ENCODE results near the gene SELENOW.
A peak's percentile ranks its signal among the peaks of the same experiment; 100 is the strongest.
"Not testable (repeated sequence)": the region's sequence is repeated elsewhere in the genome, so short reads cannot be mapped to it uniquely, and the experiment has no call there.

SELENOW gene

GRCh38 chr19:47787307-47787706 is 8.8 kb downstream of the SELENOW start:
- not testable (repeated sequence) for DNase-seq

DNA sequence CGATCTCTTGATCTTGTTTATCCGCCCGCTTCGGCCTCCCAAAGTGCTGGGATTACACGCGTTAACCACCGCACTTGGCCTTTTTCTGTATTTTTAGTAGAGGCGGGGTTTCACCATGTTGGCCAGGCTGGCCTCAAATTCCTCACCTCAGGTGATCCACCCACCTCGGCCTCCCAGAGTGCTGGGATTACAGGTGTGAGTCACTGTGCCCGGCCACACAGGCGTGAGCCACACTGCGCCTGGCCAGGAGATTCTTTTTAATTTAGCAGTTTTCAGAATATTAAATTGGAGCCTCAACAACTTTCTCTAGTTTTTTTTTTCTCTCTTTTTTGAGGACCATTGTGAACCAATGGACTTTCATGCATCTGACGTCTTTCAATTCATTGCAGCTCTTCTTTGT is 11.3 kb downstream of the SELENOW start:
- DNase-seq: not testable (repeated sequence)

DNA sequence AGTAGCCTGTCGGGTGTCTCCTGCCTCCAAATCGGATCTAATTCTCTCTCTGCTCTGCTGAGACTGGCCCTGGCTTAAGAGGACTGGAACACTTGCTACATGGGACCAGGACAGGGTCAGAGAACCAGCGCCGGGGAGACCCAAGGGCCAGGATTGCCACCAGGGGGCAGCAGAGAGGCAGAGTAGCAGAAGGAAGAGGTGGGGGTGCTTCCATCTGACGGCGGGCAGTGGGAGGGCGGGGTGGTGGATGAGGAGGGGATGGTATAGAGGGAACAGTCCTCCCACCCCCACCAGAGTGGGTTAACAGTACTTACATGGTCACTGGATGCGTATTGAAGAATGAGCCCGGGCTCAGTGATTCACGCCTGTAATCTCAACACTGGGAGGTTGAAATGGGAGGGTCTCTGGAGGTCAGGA is 11.9 kb downstream of the SELENOW start:
- DNase-seq: peak; percentile 59 to 85 (median 70)

DNA sequence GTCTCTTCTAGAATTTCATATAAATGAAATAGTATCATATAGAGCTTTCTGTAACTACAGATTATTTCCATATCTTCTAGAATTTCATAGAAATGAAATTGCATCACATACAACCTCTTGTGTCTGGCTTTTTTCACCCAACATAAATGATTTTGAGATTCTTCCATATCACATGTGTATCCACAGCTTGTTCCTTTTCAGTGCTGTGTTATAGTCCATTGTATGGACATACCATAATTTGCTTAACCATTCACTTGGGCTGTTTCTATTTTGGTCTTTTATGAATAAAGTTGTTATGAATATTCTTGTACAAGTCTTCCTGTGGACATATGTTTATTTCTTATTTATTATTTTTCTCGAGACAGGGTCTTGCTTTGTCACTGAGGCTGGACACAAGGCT is 14.1 kb downstream of the SELENOW start:
- DNase-seq: no peak

DNA sequence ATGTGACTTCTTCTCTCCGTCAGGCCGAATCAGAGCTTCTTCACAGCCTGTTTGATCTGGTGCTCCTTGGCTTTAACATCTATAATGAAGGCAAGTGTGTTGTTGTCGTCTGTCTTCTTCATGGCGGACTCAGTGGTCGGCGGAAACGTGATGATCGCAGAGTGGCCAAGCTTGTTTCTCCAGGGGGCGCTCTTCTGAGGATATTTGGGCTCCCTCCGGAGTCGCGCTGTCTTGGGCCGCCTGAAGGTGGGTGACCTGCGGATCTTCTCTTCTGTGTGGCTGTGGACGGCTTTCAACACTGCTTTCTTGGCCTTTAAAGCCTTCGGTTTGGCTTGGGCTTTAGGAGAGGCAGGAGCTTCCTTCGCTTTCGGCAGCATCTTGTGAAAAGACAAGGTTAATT is 16.0 kb downstream of the SELENOW start:
- DNase-seq: no peak

GRCh38 chr19:47796785-47797184 is 18.3 kb downstream of the SELENOW start:
- no peak for DNase-seq

- no peak for DNase-seq
Measured at GRCh38 chr19:47797996-47798903, 19.7 kb downstream of the SELENOW start.

DNA sequence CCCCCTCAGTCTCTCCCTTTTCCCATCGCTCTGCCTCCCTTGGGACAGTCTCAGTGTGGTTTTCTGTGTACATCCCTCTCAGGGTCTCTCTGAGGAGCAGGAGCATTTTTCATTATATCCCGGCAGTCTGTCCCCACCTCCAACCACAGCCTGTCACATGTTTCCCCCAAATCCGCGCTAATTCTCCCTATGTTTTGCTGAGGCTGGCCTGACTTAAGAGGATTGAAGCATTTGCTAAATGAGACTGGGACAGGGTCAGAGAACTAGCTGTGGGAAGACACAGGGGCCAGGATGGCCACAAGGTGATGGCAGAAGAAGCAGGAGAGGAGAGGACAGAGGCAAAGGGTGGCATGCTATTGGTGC is 20.4 kb downstream of the SELENOW start:
- DNase-seq: no peak

DNA sequence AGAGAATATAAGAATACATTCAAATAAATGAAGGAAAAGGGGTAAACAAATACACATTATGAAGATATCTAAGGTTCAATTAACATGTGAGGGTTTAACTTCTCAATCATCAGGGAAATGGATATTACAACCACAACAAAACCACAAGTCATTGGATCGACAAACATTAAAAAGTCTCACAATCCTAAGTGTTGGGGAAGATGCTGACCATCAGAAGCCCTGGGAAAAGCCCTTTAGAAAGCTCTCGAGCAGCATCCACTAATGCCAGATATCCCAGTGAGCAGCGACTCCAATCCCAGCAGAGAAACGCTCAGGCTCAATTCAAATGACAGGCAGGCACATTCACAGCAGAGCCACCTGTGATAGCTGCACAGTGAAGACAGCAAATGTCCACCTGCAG is 22.8 kb downstream of the SELENOW start:
- no peak for DNase-seq

DNA sequence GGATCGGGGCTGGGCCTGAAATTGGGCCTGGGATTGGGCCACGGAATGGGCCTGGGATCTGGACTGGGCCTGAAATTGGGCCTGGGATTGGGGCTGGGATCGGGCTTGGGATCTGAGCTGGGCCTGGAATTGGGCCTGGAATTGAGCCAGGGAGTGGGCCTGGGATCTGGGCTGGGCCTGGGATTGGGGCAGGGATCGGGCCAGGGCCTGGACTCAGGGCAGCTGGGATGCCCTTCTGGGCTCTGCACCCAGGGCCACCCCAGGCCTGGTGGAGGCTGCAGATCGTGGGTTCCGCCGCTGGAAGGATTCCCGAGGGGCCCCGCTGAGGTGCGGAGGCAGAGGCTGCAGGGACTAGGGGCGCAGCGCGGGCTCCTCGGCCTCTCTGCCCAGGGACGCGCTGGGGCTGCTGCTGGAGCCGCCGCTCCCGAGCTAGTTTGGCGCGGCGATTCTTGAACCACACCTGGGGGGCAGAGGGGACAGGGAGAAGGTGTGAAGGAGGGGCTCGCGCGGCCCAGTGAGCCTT is 24.1 kb downstream of the SELENOW start:
- no peak for DNase-seq

DNA sequence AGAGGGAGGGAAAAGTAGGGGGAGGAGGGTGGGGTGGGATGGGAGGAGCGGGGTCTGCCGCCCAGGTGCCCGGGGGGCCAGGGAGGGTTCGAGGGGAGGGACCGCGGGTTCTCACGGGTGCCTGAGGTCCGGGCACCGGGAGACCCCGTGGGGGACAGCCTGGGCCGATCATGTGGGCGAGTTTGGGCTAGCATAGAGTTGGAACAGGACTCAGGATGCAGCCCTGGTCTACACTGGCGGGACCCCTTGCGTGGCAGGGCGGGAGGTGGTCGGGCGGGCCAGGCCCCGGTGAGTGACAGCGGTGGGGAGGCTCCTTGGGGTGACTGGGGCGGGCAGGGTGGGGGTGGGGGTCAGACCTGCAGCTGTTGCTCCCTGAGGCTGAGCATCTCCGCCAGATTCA is 24.6 kb downstream of the SELENOW start:
- DNase-seq: not testable (repeated sequence)

DNA sequence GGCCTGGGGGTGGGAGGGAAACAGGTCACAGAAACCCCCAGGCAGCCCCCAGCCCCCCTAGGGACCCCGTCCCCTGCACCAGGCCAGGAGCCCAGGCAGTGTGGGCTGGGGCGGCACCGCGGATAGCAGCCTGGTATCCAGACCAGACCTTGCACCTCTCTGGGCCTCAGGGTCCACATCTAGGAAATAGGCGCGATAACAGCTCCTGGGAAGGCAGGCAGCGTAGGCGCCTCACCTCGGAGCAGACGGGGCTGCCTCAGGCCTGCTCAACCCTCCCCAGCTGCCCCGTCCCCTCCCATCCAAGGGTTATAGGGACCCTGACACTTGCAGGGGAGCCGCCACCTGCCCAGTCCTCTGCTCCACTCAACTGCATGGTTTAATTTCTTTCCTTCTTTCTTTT is 25.2 kb downstream of the SELENOW start:
- not testable (repeated sequence) for DNase-seq

- not testable (repeated sequence) for DNase-seq
Measured at GRCh38 chr19:47804451-47804850, 25.9 kb downstream of the SELENOW start, which contains the start of gene TPRX1. Gene TPRX1 (minus strand): TSS chr19:47804551. CDS start chr19:47804539, 12 bp downstream.

DNA sequence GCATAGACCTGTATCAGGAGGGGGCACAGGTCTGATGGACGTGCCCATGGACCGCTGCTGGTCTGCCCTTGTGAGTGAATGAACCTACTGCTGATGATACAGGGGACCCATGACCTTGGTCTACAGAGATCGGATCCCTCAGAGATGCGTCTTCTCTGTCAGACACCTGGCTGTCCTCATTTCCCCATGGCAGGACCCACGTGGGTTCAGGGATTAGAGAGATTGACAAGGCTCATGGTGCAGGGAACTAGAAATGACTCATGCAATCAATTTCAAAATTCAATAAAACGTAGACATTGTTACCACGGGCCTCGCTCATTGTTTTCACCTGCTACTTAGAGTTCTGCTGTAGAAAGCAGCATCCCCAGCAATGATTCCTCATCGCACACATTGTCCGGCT is 26.8 kb downstream of the SELENOW start:
- DNase-seq: no peak

DNA sequence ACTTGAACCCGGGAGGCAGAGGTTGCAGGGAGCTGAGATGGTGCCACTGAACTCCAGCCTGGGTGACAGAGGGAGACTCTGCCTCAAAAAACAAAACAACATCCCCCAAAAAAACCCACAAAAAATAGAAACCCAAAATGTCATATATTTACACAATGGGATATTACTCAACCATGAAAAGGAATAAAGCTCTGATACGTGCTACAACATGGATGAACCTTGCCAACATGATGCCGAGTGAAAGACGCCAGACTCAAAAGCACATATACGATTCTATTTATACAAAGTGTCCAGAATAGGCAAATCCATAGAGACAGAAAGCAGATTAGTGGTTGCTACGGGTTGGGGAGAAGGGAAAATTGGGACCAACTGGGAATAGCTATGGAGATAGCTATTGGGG is 27.9 kb downstream of the SELENOW start:
- no peak for DNase-seq

DNA sequence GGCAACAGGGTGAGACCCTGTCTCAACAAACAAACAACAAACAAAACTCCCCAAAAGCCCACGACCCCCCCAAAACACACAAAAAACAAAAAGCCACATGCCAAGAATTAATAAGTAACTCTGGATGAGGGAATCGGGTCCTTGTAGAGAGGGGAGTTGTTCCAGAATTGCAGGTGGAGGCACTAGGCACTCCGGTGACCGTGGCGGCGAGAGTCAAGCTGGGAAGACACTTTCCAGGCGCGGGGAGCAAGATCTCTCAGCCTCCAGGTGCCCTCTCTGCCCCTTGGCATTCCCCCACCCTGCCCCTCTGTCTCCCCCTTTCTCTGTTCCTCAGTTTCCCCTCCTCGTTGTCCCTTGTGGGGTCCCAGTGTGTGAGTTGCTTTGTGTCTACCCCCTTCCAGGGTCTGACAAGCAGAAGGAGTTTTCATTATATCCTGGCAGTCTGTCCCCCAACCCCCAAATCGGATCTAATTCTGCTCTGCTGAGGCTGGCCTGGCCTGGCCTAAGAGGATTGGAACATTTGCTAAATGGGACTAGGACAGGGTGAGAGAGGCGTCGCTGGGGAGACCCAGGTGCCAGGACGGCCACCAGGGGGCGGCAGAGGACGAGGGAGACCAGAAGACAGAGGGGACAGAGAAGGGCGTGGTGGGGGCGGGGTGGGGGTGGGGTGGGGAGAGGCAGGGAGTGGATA is 34.9 kb downstream of the SELENOW start:
- DNase-seq: peak; percentile 41 to 71 (median 59)

GRCh38 chr19:47813995-47814328 is 35.5 kb downstream of the SELENOW start:
- no peak for DNase-seq

DNA sequence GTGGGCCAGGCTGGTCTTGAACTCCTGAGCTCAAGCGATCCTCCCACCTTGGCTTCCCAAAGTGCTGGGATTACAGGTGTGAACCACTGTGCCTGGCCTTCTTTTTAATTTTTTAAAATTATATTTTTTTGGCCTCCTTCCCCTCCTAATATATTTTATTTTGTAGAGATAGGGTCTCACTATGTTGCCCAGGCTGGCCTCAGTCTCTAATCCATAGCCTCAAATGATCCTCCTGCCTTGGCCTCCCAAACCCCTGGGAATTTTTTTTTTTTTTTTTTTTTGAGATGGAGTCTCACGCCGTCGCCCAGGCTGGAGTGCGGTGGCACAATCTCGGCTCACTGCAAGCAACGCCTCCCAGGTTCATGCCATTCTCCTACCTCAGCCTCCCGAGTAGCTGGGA is 37.8 kb downstream of the SELENOW start:
- not testable (repeated sequence) for DNase-seq

DNA sequence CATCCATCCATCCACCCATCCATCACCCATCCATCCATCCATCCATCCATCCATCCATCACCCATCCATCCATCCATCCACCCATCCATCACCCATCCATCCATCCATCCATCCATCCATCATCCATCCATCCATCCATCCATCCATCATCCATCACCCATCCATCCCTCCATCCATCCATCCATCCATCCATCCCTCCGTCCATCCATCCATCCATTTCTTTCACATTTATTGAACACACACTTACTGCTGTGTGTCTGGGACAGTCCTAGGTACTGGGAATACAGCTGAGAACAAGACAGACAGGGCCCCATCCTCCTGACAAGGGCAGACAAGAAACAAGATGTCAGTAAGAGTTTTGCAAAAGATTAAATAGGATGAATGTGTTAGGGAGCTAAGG is 39.7 kb downstream of the SELENOW start:
- DNase-seq: not testable (repeated sequence)

DNA sequence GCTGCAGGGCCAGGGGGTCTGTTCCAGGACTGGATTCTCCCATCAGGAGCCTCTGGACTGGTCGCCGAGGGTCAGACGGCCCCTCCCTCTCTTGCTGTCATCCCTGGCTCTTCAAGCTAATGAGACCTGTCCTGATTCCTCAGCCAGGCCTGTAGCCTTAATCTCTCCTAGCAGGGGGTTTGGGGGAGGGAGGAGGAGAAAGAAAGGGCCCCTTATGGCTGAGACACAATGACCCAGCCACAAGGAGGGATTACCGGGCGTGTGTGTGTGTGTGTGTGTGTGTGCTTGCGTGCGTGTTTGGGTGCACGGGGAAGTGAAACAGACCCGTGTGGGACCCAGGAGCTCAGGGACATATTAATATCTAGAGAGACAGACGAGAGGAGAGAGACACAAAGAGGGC is 41.4 kb downstream of the SELENOW start:
- no peak for DNase-seq

- DNase-seq: no peak
Measured at GRCh38 chr19:47820410-47820809, 41.9 kb downstream of the SELENOW start.

DNA sequence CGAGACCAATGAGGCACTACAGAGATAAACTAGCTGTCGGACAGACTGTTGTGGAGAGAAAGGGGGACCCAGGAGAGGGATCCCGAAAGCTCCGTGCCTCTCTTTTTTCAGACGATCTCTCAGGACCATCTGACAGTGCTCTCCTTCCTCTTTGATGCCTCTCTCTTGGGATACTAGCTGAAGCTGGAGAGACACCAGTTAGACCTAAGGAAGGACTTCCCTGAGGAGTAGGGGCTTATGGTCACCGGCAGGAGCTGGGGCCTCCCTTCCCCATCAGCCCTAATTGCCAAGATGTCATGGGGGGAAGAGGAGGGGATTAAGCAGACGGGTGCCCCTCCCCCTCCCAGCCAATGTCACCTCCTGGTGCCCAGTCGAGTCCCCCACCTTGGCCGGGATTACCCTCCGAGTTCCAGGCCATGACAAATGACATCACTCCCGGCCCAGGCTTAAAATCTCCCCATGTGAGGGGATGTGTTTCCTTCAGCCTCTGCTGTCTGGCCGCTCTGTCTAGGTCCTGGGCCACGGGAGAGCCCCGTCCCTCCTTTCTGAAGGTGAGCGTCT is 43.0 kb downstream of the SELENOW start, which contains the start of gene CRX:
CRX (plus strand) TSS at position 478 of the 561 bp plus-strand sequence. CDS start 12,507 bp downstream, outside the sequence.
- DNase-seq: no peak

- DNase-seq: no peak
Measured at GRCh38 chr19:47824396-47824795, 45.9 kb downstream of the SELENOW start.

Data from T-helper 1 cell (primary cell).